IPS-20b (cell line): Measurements from ENCODE around the gene CTRB2.
A peak's percentile ranks its signal among the peaks of the same experiment; 100 is the strongest.
"Not testable (repeated sequence)": the region's sequence is repeated elsewhere in the genome, so short reads cannot be mapped to it uniquely, and the experiment has no call there.

Experiments used
- H3K27ac ChIP-seq: one replicate; pipeline ENCODE4 v1.5.1; 2013; ENCODE audit warnings: low read length
- H3K27me3 ChIP-seq: 2 replicates; pipeline ENCODE4 v1.6.1; 2013; ENCODE audit warnings: mild to moderate bottlenecking, low read length, inconsistent platforms; ENCODE audit not compliant: insufficient read depth
- H3K36me3 ChIP-seq: 2 replicates; pipeline ENCODE4 v1.6.1; 2013; ENCODE audit warnings: low read depth, mild to moderate bottlenecking, inconsistent platforms, low read length, moderate library complexity; ENCODE audit not compliant: insufficient read depth
- H3K4me1 ChIP-seq: 2 replicates; pipeline ENCODE4 v1.6.1; 2013; ENCODE audit warnings: mild to moderate bottlenecking, control low read depth, inconsistent platforms, low read length, moderate library complexity; ENCODE audit not compliant: insufficient read depth
- H3K4me3 ChIP-seq: 2 replicates; pipeline ENCODE4 v1.5.1; 2013; ENCODE audit warnings: mild to moderate bottlenecking, low read length, inconsistent platforms
- H3K9ac ChIP-seq: 2 replicates; pipeline ENCODE4 v1.6.1; 2013; ENCODE audit warnings: low read depth, mild to moderate bottlenecking, inconsistent platforms, low read length, moderate library complexity
- H3K9me3 ChIP-seq: 2 replicates; pipeline ENCODE4 v1.6.1; 2013; ENCODE audit warnings: mild to moderate bottlenecking, low read depth, low read length, inconsistent platforms; ENCODE audit not compliant: insufficient read depth

CTRB2 gene

GRCh38 chr16:75248536-75249380, 41.8 kb upstream of the CTRB2 start:
- H3K9me3 ChIP-seq = no peaks in the 10 kb centered on the region
- peak overlapping the region; percentile 83; the same call in 1 of the 2 replicates for H3K4me3 ChIP-seq
- peak overlapping the region; percentile 15; the same call in 1 of the 2 replicates for H3K9ac ChIP-seq
- H3K4me1 ChIP-seq = peaks cover 63% of the 10 kb centered on the region
- no peak overlapping the region for H3K27ac ChIP-seq
- no peaks in the 10 kb centered on the region for H3K27me3 ChIP-seq
- peaks cover 2% of the 10 kb centered on the region; the same call in 1 of the 2 replicates for H3K36me3 ChIP-seq

GRCh38 chr16:75248142-75248535, 41.2 kb upstream of the CTRB2 start:
- H3K27me3 ChIP-seq = no peaks in the 10 kb centered on the region
- no peak overlapping the region for H3K27ac ChIP-seq
- H3K4me1 ChIP-seq = peaks cover 59% of the 10 kb centered on the region
- no peak overlapping the region for H3K4me3 ChIP-seq
- H3K9ac ChIP-seq = 0 out of 2 replicates have a peak overlapping the region, but pooled peaks have one; percentile 21
- H3K9me3 ChIP-seq = no peaks in the 10 kb centered on the region
- H3K36me3 ChIP-seq = peaks cover 8% of the 10 kb centered on the region; the same call in 1 of the 2 replicates

- no peak overlapping the region for H3K27ac ChIP-seq
- H3K4me3 ChIP-seq = no peak overlapping the region
- H3K36me3 ChIP-seq = peaks cover 16% of the 10 kb centered on the region
- H3K4me1 ChIP-seq = peaks cover 51% of the 10 kb centered on the region
- H3K27me3 ChIP-seq = no peaks in the 10 kb centered on the region
- 0 out of 2 replicates have a peak overlapping the region, but pooled peaks have one; percentile 21 for H3K9ac ChIP-seq
- no peaks in the 10 kb centered on the region for H3K9me3 ChIP-seq
These were observed 40.3 kb upstream of the CTRB2 start for GRCh38 chr16:75247249-75247648.

- Histone ChIP-seq H3K4me1 (peaks cover 45% of the 10 kb centered on the region), H3K27ac (peak overlapping the region; percentile 30), H3K36me3 (peaks cover 22% of the 10 kb centered on the region), H3K27me3 (no peaks in the 10 kb centered on the region), H3K9me3 (no peaks in the 10 kb centered on the region), H3K4me3 (no peak overlapping the region), H3K9ac (peak overlapping the region; percentile 38; the same call in 1 of the 2 replicates)
These were observed 39.7 kb upstream of the CTRB2 start for GRCh38 chr16:75246504-75247205.

- Histone ChIP-seq H3K27me3 (no peaks in the 10 kb centered on the region), H3K27ac (peak overlapping the region; percentile 75), H3K36me3 (peaks cover 37% of the 10 kb centered on the region), H3K9ac (peak overlapping the region; percentile 68; the same call in 1 of the 2 replicates), H3K4me1 (peaks cover 45% of the 10 kb centered on the region), H3K9me3 (no peaks in the 10 kb centered on the region), H3K4me3 (no peak overlapping the region)
These were observed 38.1 kb upstream of the CTRB2 start for GRCh38 chr16:75244844-75245758.

GRCh38 chr16:75244225-75244809, 37.4 kb upstream of the CTRB2 start:
- no peak overlapping the region for H3K4me3 ChIP-seq
- H3K27me3 ChIP-seq = no peaks in the 10 kb centered on the region
- H3K27ac ChIP-seq = peak overlapping the region; percentile 75
- H3K9ac ChIP-seq = peak overlapping the region; percentile 68; the same call in 1 of the 2 replicates
- H3K4me1 ChIP-seq = peaks cover 39% of the 10 kb centered on the region
- H3K36me3 ChIP-seq = peaks cover 45% of the 10 kb centered on the region
- H3K9me3 ChIP-seq = no peaks in the 10 kb centered on the region

GRCh38 chr16:75243667-75244224, 36.8 kb upstream of the CTRB2 start:
- H3K27ac ChIP-seq = peak overlapping the region; percentile 14

GRCh38 chr16:75242436-75243078, 35.6 kb upstream of the CTRB2 start:
- not testable (repeated sequence) for H3K27me3 ChIP-seq, H3K9me3 ChIP-seq, H3K9ac ChIP-seq, H3K4me3 ChIP-seq, H3K27ac ChIP-seq
- peaks cover 48% of the 10 kb centered on the region for H3K36me3 ChIP-seq
- H3K4me1 ChIP-seq = peaks cover 29% of the 10 kb centered on the region

More at GRCh38 chr16:75243667-75244224, 36.8 kb upstream of the CTRB2 start:
- Histone ChIP-seq H3K9ac (no peak overlapping the region), H3K9me3 (no peaks in the 10 kb centered on the region), H3K27me3 (no peaks in the 10 kb centered on the region), H3K4me3 (no peak overlapping the region), H3K4me1 (peaks cover 34% of the 10 kb centered on the region), H3K36me3 (peaks cover 48% of the 10 kb centered on the region)

- no peak overlapping the region for H3K4me3 ChIP-seq
- no peaks in the 10 kb centered on the region for H3K9me3 ChIP-seq
- H3K9ac ChIP-seq = no peak overlapping the region
- H3K36me3 ChIP-seq = peaks cover 48% of the 10 kb centered on the region
- H3K27ac ChIP-seq = no peak overlapping the region
- peaks cover 24% of the 10 kb centered on the region for H3K4me1 ChIP-seq
- no peaks in the 10 kb centered on the region for H3K27me3 ChIP-seq
These were observed 35.0 kb upstream of the CTRB2 start for GRCh38 chr16:75241955-75242354.

GRCh38 chr16:75241412-75241811, 34.5 kb upstream of the CTRB2 start:
- H3K27ac ChIP-seq = no peak overlapping the region
- H3K4me1 ChIP-seq = peaks cover 20% of the 10 kb centered on the region
- H3K36me3 ChIP-seq = peaks cover 52% of the 10 kb centered on the region
- no peak overlapping the region for H3K9ac ChIP-seq
- no peaks in the 10 kb centered on the region for H3K9me3 ChIP-seq
- H3K27me3 ChIP-seq = no peaks in the 10 kb centered on the region
- H3K4me3 ChIP-seq = no peak overlapping the region
